WERI-Rb-1 (cell line): ENCODE results near the gene CEMIP.

Experiments
- DNase-seq: peaks from one replicate; pipeline ENCODE4 v3.0.0-alpha.2; 2020
- H3K27ac ChIP-seq: fragments of 250-450 bp; sonication (Bioruptor Pico); 2 replicates; pipeline ENCODE4 v1.5.1; 2020; ENCODE audit warnings: mild to moderate bottlenecking, moderate library complexity
- H3K27me3 ChIP-seq: fragments of 250-450 bp; sonication (Bioruptor Pico); 2 replicates; pipeline ENCODE4 v1.5.1; 2021; ENCODE audit warnings: mild to moderate bottlenecking, low read depth, moderate library complexity; ENCODE audit not compliant: insufficient read depth, severe bottlenecking
- H3K36me3 ChIP-seq: fragments of 250-450 bp; sonication (Bioruptor Pico); 2 replicates; pipeline ENCODE4 v1.5.1; 2020; ENCODE audit warnings: mild to moderate bottlenecking, moderate library complexity
- H3K4me3 ChIP-seq: 2 replicates; pipeline ENCODE4 v1.5.1; 2011; ENCODE audit warnings: low read depth, mild to moderate bottlenecking, control low read depth, low read length
- H3K9me3 ChIP-seq: fragments of 250-450 bp; sonication (Bioruptor Pico); 2 replicates; pipeline ENCODE4 v1.5.1; 2021; ENCODE audit warnings: mild to moderate bottlenecking, moderate library complexity; ENCODE audit not compliant: severe bottlenecking
- TF ChIP-seq, protein P1 (sequence below): IDR thresholded peaks from 2 replicates; pipeline ENCODE4 v1.5.1; 2011; ENCODE audit warnings: low read depth, mild to moderate bottlenecking, control low read depth, inconsistent platforms, low read length

Gene CEMIP

DNA sequence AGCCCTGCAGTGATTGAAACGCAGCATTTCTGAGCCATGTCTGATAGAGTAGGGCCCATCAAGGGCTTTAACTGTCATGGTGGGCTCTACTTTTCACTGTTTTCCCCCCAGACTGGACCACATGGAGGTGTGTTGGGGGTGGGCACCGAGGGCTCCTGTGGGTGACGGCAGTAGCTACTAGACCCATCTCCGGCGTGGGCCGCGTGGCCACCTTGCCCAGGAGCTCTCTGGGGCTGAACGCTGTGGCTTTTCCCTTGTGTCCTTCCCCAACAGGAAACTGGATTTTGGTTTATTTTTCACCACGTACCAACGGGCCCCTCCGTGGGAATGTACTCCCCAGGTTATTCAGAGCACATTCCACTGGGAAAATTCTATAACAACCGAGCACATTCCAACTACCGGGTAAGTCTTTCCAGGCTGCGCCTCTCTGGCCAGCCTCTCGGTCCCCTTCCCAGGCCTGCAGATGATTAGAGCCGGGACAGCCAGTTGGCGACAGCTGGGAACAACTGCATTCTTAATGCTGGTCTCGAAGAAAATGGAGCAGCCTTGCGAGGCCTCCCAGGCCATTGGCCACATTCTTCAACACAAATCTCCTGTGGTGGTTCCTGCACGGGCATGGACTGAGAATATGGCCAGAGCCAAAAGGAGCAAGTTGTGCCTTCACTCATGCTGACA, 142.7 kb downstream of the CEMIP start:
- Histone ChIP-seq H3K36me3 (no peaks in the 10 kb centered on the region), H3K4me3 (no peak overlapping the region), H3K9me3 (no peaks in the 10 kb centered on the region), H3K27ac (no peak overlapping the region), H3K27me3 (no peaks in the 10 kb centered on the region)
- DNase-seq = no peak
- TF ChIP-seq, protein P1, sequence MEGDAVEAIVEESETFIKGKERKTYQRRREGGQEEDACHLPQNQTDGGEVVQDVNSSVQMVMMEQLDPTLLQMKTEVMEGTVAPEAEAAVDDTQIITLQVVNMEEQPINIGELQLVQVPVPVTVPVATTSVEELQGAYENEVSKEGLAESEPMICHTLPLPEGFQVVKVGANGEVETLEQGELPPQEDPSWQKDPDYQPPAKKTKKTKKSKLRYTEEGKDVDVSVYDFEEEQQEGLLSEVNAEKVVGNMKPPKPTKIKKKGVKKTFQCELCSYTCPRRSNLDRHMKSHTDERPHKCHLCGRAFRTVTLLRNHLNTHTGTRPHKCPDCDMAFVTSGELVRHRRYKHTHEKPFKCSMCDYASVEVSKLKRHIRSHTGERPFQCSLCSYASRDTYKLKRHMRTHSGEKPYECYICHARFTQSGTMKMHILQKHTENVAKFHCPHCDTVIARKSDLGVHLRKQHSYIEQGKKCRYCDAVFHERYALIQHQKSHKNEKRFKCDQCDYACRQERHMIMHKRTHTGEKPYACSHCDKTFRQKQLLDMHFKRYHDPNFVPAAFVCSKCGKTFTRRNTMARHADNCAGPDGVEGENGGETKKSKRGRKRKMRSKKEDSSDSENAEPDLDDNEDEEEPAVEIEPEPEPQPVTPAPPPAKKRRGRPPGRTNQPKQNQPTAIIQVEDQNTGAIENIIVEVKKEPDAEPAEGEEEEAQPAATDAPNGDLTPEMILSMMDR = no peak

DNA sequence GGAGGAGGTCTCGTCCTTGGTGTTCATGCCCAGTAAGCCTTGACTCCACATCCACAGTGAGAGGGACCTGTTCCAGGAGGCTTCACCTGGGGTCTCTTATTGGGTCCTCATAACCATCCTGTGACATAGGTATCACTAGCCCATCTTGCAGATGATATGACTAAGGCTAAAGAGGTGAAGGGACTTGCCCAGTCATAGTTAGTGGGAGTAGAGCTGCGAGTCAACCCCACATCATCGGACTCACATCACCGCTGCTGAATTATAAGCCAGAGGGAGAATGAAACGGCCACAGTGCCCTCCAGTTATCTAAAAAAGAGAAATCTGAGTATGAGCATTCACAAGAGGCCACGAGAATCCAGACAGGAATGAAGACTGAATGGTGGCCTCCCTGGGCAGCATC, 144.5 kb downstream of the CEMIP start:
- no peaks in the 10 kb centered on the region for H3K27me3 ChIP-seq
- no peak overlapping the region for H3K4me3 ChIP-seq
- TF ChIP-seq, protein P1 = no peak
- no peak for DNase-seq
- H3K36me3 ChIP-seq = no peaks in the 10 kb centered on the region
- H3K27ac ChIP-seq = no peak overlapping the region
- no peaks in the 10 kb centered on the region for H3K9me3 ChIP-seq

DNA sequence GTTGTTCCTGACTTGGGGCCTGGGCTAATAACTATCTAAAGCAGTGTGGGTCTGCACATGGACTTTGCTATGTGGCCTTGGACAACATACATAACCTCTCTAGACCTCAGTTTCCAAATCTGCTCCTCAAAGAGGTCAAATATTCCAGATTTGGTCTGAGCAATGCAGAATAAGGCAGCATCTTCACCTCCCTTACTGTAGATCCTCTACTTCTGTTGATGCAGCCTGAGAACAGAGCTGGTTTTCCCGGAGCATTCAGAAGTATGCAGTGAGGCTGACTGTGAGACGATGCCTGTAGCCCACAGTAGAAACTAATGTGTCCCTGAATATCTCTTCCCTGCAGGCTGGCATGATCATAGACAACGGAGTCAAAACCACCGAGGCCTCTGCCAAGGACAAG, 145.1 kb downstream of the CEMIP start:
- Histone ChIP-seq H3K36me3 (no peaks in the 10 kb centered on the region), H3K9me3 (no peaks in the 10 kb centered on the region), H3K27me3 (no peaks in the 10 kb centered on the region), H3K4me3 (no peak overlapping the region), H3K27ac (no peak overlapping the region)
- no peak for DNase-seq
- TF ChIP-seq, protein P1 = no peak

DNA sequence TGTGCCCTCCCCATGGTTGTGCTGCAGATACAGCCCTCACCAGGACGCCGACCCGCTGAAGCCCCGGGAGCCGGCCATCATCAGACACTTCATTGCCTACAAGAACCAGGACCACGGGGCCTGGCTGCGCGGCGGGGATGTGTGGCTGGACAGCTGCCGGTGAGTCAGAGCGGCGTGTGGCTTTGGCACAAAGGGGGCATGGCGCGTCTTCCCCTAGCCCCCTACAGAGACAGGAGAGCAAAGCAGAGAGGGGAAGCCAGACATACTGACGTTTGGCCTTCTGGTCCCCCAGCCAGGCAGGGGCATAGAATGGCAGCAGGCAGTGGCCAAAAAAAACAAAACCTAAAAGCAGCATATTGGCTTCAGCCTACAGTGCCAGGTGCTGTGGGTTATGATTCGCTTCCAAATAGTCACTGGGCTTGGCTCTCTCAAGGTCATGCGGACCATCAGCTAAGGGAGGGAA, 146.5 kb downstream of the CEMIP start:
- H3K27me3 ChIP-seq = no peaks in the 10 kb centered on the region
- TF ChIP-seq, protein P1 = no peak
- H3K9me3 ChIP-seq = no peaks in the 10 kb centered on the region
- H3K4me3 ChIP-seq = no peak overlapping the region
- no peak overlapping the region for H3K27ac ChIP-seq
- no peak for DNase-seq
- no peaks in the 10 kb centered on the region for H3K36me3 ChIP-seq

DNA sequence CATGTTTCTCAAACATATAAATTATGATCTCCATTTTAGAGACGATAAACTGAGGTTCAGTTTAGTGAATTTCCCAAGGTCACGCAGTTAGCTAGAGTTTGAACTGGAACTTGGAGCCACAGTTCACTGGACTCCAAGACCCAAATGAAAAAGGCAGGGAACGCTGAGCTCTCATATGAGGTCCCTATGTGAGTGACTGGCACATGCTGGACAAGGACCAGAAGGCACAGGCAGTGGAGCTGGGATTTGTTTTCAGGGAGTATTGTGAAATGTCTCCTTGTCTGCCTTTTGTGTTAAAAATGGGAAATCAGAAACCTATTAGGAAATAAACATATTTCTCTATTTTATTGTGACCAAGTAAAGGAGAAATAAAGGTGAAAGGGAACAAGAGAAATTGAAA, 147.0 kb downstream of the CEMIP start:
- H3K9me3 ChIP-seq = no peaks in the 10 kb centered on the region
- H3K27me3 ChIP-seq = no peaks in the 10 kb centered on the region
- no peak overlapping the region for H3K4me3 ChIP-seq
- no peaks in the 10 kb centered on the region for H3K36me3 ChIP-seq
- no peak for DNase-seq
- TF ChIP-seq, protein P1 = no peak
- no peak overlapping the region for H3K27ac ChIP-seq

DNA sequence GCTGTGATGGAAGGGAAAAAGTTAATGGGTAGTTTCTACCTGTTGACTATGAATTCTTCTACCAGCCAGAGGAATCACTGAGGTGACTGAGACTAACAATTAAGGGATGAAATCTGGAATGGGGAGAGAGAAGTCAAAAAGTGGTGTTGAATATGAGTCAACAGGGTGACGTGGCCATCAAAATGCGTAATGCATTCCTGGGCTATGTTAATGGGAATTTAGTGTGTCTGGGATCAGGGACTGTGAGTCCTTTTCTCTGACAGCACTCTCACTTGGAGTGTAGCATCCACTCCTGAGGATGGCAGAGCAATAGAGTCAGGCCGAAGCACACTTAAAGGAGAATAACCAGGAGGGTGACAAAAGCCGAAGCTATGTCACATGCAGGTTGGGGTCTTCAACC, 150.1 kb downstream of the CEMIP start:
- Histone ChIP-seq H3K9me3 (no peaks in the 10 kb centered on the region), H3K27me3 (no peaks in the 10 kb centered on the region), H3K4me3 (no peak overlapping the region), H3K27ac (no peak overlapping the region), H3K36me3 (no peaks in the 10 kb centered on the region)
- no peak for DNase-seq
- TF ChIP-seq, protein P1 = no peak
